Lower lobe of right lung (tissue), 2 donors: ENCODE data around the gene CPXM2. TPM values are rescaled to one million over a fixed set of nuclear protein-coding genes. Genes with fewer than 3 reads are reported as not detected.

Experiments used
- ATAC-seq, 2 donors: fragments of 200-7000 bp; cut with Tn5 transposase; one replicate each; pipeline ENCODE4 v1.9.1; 2020 to 2022; ENCODE audit warnings: mild to moderate bottlenecking in 2 of 2, moderate library complexity in 2 of 2
- DNase-seq: peaks from one replicate; pipeline ENCODE4 v3.0.0-alpha.2; 2020
- H3K27ac ChIP-seq: fragments of 200-600 bp; one replicate; pipeline ENCODE4 v1.8.0; 2022
- H3K27me3 ChIP-seq: fragments of 200-600 bp; one replicate; pipeline ENCODE4 v1.8.0; 2022; ENCODE audit warnings: low read depth
- H3K36me3 ChIP-seq: fragments of 200-600 bp; one replicate; pipeline ENCODE4 v1.8.0; 2022; ENCODE audit warnings: mild to moderate bottlenecking
- H3K4me1 ChIP-seq: fragments of 200-600 bp; one replicate; pipeline ENCODE4 v1.8.0; 2022
- H3K4me3 ChIP-seq: fragments of 200-600 bp; one replicate; pipeline ENCODE4 v1.8.0; 2022; ENCODE audit warnings: mild to moderate bottlenecking
- H3K9me3 ChIP-seq: fragments of 200-600 bp; one replicate; pipeline ENCODE4 v1.8.0; 2022
- CTCF ChIP-seq: fragments of 200-600 bp; IDR thresholded peaks from one replicate; pipeline ENCODE4 v1.8.0; 2022; ENCODE audit warnings: antibody characterized with exemption, mild to moderate bottlenecking
- intact Hi-C: fragments of 100-400 bp; cut with DNase I; formaldehyde crosslinking; loops from one replicate; pipeline ENCODE4 v1.11.0; 2022
- total RNA-seq: library from RNA; stranded (reverse); fragmentation: NEBNext Ultra II Directional; extraction: Animal tissue kit (Norgen Biotek cat#: 25700); gene quantifications from one replicate; pipeline ENCODE4 v1.2.1, GENCODE V29; 2021
- donor health status: DM: no; HTN: yes; CAD: no; lungs with severe emphysema.

Gene CPXM2
- total RNA-seq, 1 donor from 2014 or later, result 6.3 TPM

GRCh38 chr10:123841115-123841514 lies 50.5 kb downstream of the CPXM2 start:
- no peaks in the 10 kb centered on the region for H3K36me3 ChIP-seq
- H3K4me1 ChIP-seq, result no peaks in the 10 kb centered on the region
- TF ChIP-seq CTCF, result no peak
- H3K9me3 ChIP-seq, result no peaks in the 10 kb centered on the region
- H3K27ac ChIP-seq, result no peak overlapping the region
- DNase-seq (no peak), ATAC-seq (no peak)
- intact Hi-C loops, result no loop called here
- H3K27me3 ChIP-seq, result no peaks in the 10 kb centered on the region
- H3K4me3 ChIP-seq, result no peak overlapping the region

- no peak overlapping the region for H3K4me3 ChIP-seq
- no peaks in the 10 kb centered on the region for H3K9me3 ChIP-seq
- no peaks in the 10 kb centered on the region for H3K36me3 ChIP-seq
- H3K4me1 ChIP-seq, result no peaks in the 10 kb centered on the region
- no peak for DNase-seq
- intact Hi-C loops, result no loop called here
- H3K27me3 ChIP-seq, result no peaks in the 10 kb centered on the region
- no peak for ATAC-seq
- no peak overlapping the region for H3K27ac ChIP-seq
- TF ChIP-seq CTCF, result no peak
These were observed 50.9 kb downstream of the CPXM2 start for GRCh38 chr10:123840714-123841113.

- H3K27ac ChIP-seq, result no peak overlapping the region
- no peaks in the 10 kb centered on the region for H3K27me3 ChIP-seq
- DNase-seq (no peak), ATAC-seq (no peak)
- H3K4me3 ChIP-seq, result no peak overlapping the region
- TF ChIP-seq CTCF, result no peak
- intact Hi-C loops, result no loop called here
- no peaks in the 10 kb centered on the region for H3K36me3 ChIP-seq
- no peaks in the 10 kb centered on the region for H3K4me1 ChIP-seq
- no peaks in the 10 kb centered on the region for H3K9me3 ChIP-seq
These were observed 52.9 kb downstream of the CPXM2 start for GRCh38 chr10:123838596-123839310.

- intact Hi-C loops, result no loop called here
These were observed 53.9 kb downstream of the CPXM2 start for GRCh38 chr10:123837756-123838155.

GRCh38 chr10:123836418-123837145 lies 55.0 kb downstream of the CPXM2 start:
- Histone ChIP-seq H3K27ac (no peak overlapping the region), H3K9me3 (no peaks in the 10 kb centered on the region), H3K4me3 (no peak overlapping the region), H3K4me1 (no peaks in the 10 kb centered on the region), H3K36me3 (no peaks in the 10 kb centered on the region), H3K27me3 (peaks cover 4% of the 10 kb centered on the region)
- TF ChIP-seq CTCF, result no peak
- intact Hi-C loops, result no loop called here
- DNase-seq (no peak), ATAC-seq (no peak)

More at GRCh38 chr10:123837756-123838155, 53.9 kb downstream of the CPXM2 start:
- ATAC-seq (no peak), DNase-seq (no peak)
- H3K4me3 ChIP-seq, result no peak overlapping the region
- no peak for TF ChIP-seq CTCF
- no peaks in the 10 kb centered on the region for H3K9me3 ChIP-seq
- H3K27ac ChIP-seq, result no peak overlapping the region
- H3K36me3 ChIP-seq, result no peaks in the 10 kb centered on the region
- no peaks in the 10 kb centered on the region for H3K4me1 ChIP-seq
- H3K27me3 ChIP-seq, result no peaks in the 10 kb centered on the region
